Aortic smooth muscle cell (primary cell): ENCODE measurements around the gene ZRANB3. TPM values are rescaled to one million over a fixed set of nuclear protein-coding genes. Genes with fewer than 3 reads are reported as not detected.

Source experiments
- total RNA-seq: library from RNA; depleted of rRNA; stranded (reverse); fragments of >200 nt; gene quantifications from 2 replicates; pipeline ENCODE4 v1.2.3, GENCODE V29; 2014

Gene ZRANB3
- 7.5 and 8.5 TPM in 2 replicates for total RNA-seq

DNA sequence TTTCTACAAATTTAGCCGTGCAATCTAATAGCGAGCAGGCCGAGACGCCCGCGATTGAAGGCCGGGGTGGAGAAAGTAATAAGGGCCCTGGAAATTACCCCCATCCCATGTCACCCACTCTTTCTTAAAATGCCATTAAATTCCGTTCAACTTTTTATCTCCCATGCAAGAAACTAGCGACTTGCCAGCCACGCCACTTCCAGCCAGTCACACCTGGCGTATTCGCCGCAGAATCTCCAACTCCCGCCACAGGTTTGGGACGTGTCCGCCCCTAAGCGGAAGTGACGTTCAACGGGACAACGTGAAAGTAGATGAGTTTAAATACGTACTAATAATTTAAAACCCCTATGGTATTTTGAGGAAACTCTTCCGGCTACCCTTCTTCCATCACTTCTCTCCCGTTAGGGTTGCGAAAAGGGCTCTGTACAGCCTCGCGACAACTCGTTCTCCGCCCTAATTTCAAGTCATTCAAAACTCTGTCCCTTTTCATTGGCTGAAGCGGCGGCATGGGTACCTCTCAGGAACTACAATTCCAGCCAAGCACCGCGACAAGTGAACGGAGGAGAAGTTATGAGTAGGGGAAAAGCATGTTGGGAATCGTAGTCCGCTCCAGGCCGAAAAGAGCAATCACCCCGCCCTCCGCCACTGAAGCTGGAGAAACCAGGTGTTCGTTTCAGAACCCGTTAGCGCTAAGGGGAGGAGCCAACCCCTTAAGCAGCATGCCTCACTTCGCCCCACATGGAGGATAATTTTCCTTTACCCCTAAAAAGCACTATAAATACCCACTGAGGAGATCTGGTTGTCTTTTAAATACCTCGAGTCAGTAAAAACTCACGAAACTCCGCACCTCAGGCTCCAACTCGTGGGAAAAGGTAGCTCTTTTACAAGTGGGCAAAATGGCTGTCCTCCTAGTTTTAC is at the start of gene ZRANB3:
ZRANB3 (minus strand) TSS at position 906 of the 918 bp plus-strand sequence.

DNA sequence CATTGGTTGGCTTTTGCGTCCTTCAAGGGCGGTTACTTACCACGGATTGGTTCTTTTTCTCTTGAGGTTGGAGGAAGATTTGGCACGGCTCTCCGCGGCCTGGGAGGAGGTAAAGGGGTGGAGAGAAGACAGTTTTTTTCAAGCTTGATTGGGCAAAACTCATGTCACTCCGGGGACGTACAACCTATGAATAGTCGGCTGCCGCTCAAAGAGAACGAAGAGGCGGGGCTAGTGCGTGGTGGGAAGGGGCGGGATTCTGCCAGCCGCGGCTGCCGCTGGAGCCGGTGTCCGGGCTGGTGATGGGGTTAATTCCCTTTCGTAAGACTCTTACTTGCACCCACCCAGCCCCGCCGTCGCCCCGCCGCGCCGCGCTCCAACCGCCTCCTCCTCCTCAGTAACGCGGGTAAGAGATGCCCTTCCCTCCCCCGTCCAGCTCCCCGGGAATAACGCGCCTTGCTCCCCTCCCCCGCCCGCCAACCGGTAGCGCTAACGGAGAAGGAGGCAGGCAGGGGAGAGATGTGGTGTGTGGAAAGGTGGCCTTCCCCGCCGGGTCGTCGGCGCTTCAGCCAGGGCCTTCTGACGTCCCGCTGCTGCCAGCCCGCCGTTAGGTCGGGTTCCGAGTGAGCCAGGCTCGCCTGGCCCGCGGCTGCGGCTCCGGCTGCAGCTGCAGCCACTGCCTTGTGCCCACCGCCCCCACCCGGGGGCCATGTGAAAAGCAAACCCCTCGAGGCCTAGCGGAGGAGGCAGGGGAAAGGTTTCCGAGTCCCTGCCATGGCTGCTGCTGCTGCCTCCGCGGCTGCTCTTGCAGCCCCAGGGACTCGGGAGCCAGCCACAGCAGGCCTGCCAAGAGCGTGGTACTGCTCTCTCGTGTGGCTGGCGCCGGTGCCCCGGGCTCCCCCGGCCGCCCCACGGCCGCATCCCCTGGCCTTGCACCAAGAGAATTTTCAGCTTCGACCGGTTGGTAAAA is 496 bp upstream of the ZRANB3 start, which contains the start of gene R3HDM1:
R3HDM1 (plus strand) TSS at position 254 of the 967 bp plus-strand sequence. CDS start 73,362 bp downstream, outside the sequence.

Other genes starting within 250 kb of the ZRANB3 start
- 4.0 and 7.8 TPM in 2 replicates for gene R3HDM1, start 266 bp upstream of the ZRANB3 start, total RNA-seq
- gene UBXN4, start 210.6 kb upstream of the ZRANB3 start, total RNA-seq: 59.6 and 69.9 TPM in 2 replicates